ENCODE results near the gene CAMLG.

CAMLG gene

DNA sequence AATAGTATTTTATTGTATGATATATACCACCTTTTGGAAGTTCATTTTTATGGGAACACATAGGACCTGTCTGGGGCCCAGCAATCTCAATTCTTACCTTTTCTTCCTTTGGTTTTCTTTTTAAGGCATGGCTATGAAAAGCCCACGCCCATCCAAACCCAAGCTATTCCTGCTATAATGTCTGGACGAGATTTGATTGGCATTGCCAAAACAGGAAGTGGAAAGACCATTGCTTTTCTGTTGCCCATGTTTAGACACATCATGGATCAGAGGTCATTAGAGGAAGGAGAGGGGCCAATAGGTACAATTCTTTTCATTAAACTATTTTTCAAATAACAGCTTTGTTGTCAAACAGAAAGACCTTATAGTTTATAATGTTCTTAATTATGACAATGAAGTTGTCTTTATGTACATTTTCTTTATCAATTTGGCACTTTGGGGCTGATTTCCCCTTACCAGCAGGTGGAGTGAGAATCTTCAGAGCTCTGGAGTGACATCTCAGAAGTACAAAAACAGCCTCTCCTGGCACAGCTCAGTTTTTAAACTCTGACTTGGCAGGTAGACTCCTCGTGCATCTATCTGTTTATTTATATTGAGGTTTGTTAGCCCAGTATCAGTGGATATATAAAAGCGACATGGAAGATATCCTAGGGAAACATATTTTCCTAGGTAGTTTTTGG is 46.0 kb downstream of the CAMLG start:
- TF ChIP-seq POLR2AphosphoS5 (IDR thresholded peaks at IDR 0.05; ENCODE audit: low read depth) (no peak), GABPA (IDR thresholded peaks at IDR 0.05; ENCODE audit: low read depth) (no peak), SPI1 (IDR thresholded peaks at IDR 0.05; ENCODE audit: borderline replicate concordance, low read depth) (0 out of 2 replicates have a peak, but pooled peaks have one; percentile 50)
- TF ChIP-seq, protein P1, sequence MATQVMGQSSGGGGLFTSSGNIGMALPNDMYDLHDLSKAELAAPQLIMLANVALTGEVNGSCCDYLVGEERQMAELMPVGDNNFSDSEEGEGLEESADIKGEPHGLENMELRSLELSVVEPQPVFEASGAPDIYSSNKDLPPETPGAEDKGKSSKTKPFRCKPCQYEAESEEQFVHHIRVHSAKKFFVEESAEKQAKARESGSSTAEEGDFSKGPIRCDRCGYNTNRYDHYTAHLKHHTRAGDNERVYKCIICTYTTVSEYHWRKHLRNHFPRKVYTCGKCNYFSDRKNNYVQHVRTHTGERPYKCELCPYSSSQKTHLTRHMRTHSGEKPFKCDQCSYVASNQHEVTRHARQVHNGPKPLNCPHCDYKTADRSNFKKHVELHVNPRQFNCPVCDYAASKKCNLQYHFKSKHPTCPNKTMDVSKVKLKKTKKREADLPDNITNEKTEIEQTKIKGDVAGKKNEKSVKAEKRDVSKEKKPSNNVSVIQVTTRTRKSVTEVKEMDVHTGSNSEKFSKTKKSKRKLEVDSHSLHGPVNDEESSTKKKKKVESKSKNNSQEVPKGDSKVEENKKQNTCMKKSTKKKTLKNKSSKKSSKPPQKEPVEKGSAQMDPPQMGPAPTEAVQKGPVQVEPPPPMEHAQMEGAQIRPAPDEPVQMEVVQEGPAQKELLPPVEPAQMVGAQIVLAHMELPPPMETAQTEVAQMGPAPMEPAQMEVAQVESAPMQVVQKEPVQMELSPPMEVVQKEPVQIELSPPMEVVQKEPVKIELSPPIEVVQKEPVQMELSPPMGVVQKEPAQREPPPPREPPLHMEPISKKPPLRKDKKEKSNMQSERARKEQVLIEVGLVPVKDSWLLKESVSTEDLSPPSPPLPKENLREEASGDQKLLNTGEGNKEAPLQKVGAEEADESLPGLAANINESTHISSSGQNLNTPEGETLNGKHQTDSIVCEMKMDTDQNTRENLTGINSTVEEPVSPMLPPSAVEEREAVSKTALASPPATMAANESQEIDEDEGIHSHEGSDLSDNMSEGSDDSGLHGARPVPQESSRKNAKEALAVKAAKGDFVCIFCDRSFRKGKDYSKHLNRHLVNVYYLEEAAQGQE (IDR thresholded peaks at IDR 0.05; ENCODE audit: insufficient replicate concordance, low read depth): no peak
- TF ChIP-seq, protein P2, sequence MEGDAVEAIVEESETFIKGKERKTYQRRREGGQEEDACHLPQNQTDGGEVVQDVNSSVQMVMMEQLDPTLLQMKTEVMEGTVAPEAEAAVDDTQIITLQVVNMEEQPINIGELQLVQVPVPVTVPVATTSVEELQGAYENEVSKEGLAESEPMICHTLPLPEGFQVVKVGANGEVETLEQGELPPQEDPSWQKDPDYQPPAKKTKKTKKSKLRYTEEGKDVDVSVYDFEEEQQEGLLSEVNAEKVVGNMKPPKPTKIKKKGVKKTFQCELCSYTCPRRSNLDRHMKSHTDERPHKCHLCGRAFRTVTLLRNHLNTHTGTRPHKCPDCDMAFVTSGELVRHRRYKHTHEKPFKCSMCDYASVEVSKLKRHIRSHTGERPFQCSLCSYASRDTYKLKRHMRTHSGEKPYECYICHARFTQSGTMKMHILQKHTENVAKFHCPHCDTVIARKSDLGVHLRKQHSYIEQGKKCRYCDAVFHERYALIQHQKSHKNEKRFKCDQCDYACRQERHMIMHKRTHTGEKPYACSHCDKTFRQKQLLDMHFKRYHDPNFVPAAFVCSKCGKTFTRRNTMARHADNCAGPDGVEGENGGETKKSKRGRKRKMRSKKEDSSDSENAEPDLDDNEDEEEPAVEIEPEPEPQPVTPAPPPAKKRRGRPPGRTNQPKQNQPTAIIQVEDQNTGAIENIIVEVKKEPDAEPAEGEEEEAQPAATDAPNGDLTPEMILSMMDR (IDR thresholded peaks at IDR 0.05; ENCODE audit: insufficient read depth, low read length): no peak
- Histone ChIP-seq H3K4me3 (replicated peaks; ENCODE audit: insufficient read depth, low read length) (no peak overlapping the region), H3K27ac (replicated peaks) (no peak overlapping the region), H3K27me3 (ENCODE audit: insufficient read depth, poor library complexity, severe bottlenecking) (no peaks in the 10 kb centered on the region)
- no peak for DNase-seq (ENCODE audit: low read depth in 1 of 2, low spot score in 1 of 2)

DNA sequence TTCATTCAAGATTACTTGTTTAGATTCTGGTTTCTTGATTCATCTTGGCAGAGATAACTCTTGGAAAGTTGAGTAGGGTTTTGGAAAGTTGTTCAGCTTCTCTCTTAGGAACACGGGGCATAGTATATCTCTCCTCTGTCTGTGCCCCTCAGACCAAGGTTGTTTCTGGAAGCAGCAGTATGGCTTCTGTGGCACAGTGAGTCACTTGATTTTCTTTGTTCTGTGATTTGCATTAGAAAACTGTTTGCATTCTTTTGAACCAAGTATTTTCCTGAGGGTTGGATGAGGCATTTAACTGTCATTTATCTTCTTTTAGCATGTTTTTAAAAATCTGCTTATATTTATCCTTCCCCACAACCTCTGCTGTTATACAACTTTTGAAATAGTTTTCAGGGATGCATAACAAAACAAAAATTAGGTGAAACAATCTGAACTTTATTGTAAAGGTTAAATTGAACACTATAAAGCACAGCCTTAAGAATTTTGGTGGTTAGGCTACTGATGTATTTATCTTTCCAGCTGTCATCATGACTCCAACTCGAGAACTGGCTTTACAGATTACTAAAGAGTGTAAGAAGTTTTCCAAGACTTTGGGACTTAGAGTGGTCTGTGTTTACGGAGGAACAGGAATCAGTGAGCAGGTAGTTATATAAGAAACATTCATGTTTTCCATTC is 46.7 kb downstream of the CAMLG start:
- DNase-seq (ENCODE audit: low read depth in 1 of 2, low spot score in 1 of 2): no peak
- Histone ChIP-seq H3K27ac (replicated peaks) (no peak overlapping the region), H3K4me3 (replicated peaks; ENCODE audit: insufficient read depth, low read length) (no peak overlapping the region), H3K27me3 (ENCODE audit: insufficient read depth, poor library complexity, severe bottlenecking) (no peaks in the 10 kb centered on the region)
- TF ChIP-seq POLR2AphosphoS5 (IDR thresholded peaks at IDR 0.05; ENCODE audit: low read depth) (no peak), GABPA (IDR thresholded peaks at IDR 0.05; ENCODE audit: low read depth) (no peak)
- TF ChIP-seq, protein P1 (IDR thresholded peaks at IDR 0.05; ENCODE audit: insufficient replicate concordance, low read depth): no peak

DNA sequence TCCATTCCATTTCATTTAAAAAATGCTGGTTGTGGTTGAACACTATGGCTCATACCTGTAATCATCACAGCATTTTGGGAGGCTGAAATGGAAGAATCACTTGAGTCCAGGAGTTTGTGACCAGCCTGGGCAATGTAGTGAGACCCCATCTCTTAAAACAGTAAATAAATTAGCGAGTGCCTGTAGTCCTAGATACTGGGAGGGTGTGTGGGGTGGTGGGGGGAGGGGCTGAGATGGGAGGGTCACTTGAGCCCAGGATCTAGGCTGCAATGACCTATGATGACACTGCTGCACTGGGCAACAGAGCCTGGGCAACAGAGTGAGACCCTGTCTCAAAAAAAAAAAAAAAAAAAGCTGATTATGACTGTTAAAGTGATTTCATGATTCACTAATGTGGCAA is 49.3 kb downstream of the CAMLG start:
- no peak for DNase-seq (ENCODE audit: low read depth in 1 of 2, low spot score in 1 of 2)
- H3K27me3 ChIP-seq (ENCODE audit: insufficient read depth, poor library complexity, severe bottlenecking): no peaks in the 10 kb centered on the region
- no peak overlapping the region for H3K27ac ChIP-seq (replicated peaks)
- H3K4me3 ChIP-seq (replicated peaks; ENCODE audit: insufficient read depth, low read length): no peak overlapping the region
- TF ChIP-seq, protein P1 (IDR thresholded peaks at IDR 0.05; ENCODE audit: insufficient replicate concordance, low read depth): no peak
- TF ChIP-seq POLR2AphosphoS5 (IDR thresholded peaks at IDR 0.05; ENCODE audit: low read depth): no peak
- TF ChIP-seq SPI1 (IDR thresholded peaks at IDR 0.05; ENCODE audit: borderline replicate concordance, low read depth): no peak
- TF ChIP-seq, protein P2 (IDR thresholded peaks at IDR 0.05; ENCODE audit: insufficient read depth, low read length): no peak
- no peak for TF ChIP-seq GABPA (IDR thresholded peaks at IDR 0.05; ENCODE audit: low read depth)

Measured in HL-60 (cell line).